Measurements from ENCODE around the gene MED22.

The MED22 gene

DNA sequence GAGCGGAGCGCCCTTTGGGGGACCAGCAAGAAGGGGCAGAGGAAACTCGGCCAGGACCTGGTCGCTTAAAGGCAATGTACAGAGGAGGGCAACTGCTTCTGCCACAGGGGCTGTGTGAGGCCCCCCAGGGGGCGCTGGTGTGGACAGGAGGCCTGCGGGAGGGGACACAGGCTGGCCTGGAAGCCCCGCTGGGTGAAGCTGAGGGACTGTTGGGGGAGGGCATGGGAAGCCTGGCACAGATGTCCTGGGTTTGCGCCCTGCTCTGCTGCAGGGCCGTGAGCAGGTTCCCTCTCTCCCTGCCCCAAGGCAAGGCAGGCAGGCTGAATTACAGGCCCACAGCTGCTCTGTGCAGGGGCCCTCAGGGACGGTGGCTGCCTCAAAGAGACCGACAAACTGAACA lies 5.4 kb downstream of the MED22 start:
- H3K4me3 ChIP-seq (ENCODE audit: low read depth, low read length): no peak overlapping the region
- no peak for DNase-seq (ENCODE audit: low read depth)
- TF ChIP-seq, protein P1, sequence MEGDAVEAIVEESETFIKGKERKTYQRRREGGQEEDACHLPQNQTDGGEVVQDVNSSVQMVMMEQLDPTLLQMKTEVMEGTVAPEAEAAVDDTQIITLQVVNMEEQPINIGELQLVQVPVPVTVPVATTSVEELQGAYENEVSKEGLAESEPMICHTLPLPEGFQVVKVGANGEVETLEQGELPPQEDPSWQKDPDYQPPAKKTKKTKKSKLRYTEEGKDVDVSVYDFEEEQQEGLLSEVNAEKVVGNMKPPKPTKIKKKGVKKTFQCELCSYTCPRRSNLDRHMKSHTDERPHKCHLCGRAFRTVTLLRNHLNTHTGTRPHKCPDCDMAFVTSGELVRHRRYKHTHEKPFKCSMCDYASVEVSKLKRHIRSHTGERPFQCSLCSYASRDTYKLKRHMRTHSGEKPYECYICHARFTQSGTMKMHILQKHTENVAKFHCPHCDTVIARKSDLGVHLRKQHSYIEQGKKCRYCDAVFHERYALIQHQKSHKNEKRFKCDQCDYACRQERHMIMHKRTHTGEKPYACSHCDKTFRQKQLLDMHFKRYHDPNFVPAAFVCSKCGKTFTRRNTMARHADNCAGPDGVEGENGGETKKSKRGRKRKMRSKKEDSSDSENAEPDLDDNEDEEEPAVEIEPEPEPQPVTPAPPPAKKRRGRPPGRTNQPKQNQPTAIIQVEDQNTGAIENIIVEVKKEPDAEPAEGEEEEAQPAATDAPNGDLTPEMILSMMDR (conservative IDR thresholded peaks at IDR 0.05; ENCODE audit: low read depth, low read length): peak; percentile 35

DNA sequence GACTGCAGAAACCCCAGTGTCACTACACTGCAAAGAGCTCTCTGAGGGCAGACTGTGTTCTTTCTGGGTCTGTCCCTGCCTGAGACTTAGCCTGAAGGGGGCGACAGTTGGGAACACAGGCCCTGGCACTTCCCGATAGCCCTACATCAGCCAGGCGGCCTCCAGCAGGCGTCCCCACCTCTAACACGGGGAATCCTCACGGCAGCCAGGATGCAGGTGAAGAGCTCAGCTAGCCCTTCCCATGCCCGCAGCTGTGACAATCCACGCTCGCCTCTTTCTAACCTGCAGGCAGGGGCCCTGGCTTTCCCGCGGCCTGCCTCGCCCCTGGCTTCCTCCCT lies 5.9 kb downstream of the MED22 start:
- no peak overlapping the region for H3K4me3 ChIP-seq (ENCODE audit: low read depth, low read length)
- TF ChIP-seq, protein P1 (conservative IDR thresholded peaks at IDR 0.05; ENCODE audit: low read depth, low read length): peak; percentile 50
- DNase-seq (ENCODE audit: low read depth): no peak

DNA sequence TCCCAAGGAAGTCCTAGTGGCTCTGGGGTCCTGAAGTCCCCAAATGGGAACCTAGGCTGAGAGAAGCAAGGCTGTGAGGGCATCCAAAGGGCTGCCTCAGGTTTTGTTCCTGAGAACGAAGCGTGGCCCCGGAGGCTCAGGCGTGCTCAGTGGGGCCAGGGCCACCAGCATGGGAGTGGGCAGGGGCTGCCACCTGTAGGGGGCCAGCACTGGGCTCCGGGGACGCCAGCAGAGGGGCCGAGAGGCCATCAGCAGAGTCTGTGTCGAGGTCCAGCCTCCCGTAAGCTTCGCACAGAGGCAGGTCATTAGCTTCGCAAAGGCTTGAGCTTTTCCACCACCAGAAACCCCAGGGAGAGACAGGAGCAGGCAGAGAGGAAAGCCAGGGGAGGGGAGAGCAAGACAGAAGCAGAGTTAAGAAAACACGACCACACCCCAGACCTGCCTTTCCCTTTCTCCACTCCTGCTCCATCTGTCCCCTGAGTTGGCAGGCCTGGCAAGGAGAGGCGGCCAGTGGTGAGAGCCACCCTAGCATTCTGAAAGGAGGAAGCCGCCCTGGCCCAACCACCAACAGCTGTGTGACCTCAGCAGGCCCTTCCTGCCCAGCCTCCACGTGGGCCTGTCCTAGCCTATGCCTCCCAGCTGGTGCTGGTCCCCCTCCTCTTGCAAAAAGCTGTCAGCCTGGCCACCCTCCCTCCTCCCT lies 6.4 kb downstream of the MED22 start:
- DNase-seq (ENCODE audit: low read depth): no peak
- TF ChIP-seq, protein P1 (conservative IDR thresholded peaks at IDR 0.05; ENCODE audit: low read depth, low read length): no peak
- H3K4me3 ChIP-seq (ENCODE audit: low read depth, low read length): no peak overlapping the region

DNA sequence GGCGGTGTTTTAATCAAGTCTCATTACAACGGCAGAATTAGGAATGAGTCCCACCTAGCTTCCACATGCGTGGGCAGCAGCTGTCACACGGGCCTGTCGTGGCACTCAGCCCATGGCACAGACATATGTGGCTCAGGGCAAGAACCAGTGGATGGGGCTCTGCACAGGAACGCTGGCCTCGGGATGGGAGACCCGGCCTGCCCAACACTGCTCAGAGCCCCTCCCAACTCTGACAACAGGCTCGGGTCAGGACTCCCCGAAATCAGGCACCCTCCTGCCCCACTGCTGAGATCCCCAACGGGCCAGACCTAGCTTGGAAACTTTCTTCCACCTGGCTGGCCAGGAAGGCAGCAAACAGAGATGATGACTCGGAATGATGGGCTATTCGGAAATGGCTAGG lies 7.0 kb downstream of the MED22 start:
- DNase-seq (ENCODE audit: low read depth): no peak
- TF ChIP-seq, protein P1 (conservative IDR thresholded peaks at IDR 0.05; ENCODE audit: low read depth, low read length): no peak
- no peak overlapping the region for H3K4me3 ChIP-seq (ENCODE audit: low read depth, low read length)

DNA sequence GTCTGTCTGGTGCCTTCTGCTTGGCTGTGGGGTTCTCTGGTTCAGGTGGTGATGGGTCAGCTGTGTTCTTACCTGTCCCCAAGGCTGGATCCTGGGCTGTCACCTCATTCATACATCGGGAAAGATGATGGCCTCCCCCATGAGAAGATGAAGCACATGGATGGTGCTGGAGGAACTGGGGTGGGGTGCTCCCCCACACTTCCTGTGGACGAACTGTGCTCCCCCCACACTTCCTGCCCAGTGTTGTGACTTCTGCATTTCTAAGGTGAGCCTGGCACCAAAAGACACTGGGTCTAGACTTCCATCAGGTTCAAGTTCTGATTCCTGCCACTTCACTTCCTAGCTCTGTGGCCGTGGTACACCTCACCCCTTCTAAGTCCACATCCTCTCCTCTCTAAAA lies 7.7 kb downstream of the MED22 start:
- TF ChIP-seq, protein P1 (conservative IDR thresholded peaks at IDR 0.05; ENCODE audit: low read depth, low read length): no peak
- no peak overlapping the region for H3K4me3 ChIP-seq (ENCODE audit: low read depth, low read length)
- DNase-seq (ENCODE audit: low read depth): no peak

DNA sequence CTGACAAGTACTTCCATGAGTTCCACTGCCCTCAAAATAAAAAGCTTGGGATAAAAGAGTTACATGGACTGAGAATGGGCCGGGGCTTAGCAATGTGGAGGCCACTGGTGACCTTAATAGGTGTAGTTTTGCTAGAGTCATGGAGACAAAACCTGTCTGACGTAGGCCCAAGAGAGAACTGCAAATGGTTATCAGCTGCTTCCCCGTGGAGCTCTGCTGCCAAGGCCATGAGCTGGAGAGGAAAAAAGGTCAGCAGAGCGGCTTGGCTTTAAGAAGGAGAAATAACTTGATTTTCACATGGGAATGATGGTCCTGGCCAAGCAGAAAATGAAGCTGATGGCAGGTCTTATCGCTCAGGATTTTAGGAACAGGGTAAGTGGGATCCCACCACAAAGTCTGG lies 8.3 kb downstream of the MED22 start:
- no peak overlapping the region for H3K4me3 ChIP-seq (ENCODE audit: low read depth, low read length)
- TF ChIP-seq, protein P1 (conservative IDR thresholded peaks at IDR 0.05; ENCODE audit: low read depth, low read length): no peak
- DNase-seq (ENCODE audit: low read depth): no peak

All from choroid plexus epithelial cell (primary cell).